HG02840 (cell line): ENCODE results near the gene RTP2.

ENCODE experiments used
- ATAC-seq: cut with Tn5 transposase; IDR thresholded peaks from one replicate; pipeline ENCODE4 v1.9.1; 2021; ENCODE audit warnings: mild to moderate bottlenecking, moderate library complexity, moderate number of reproducible peaks; ENCODE audit not compliant: unreplicated experiment, low FRiP score

Gene RTP2

GRCh38 chr3:187702507-187703033 is at the start of gene RTP2:
Gene RTP2, minus strand, starts transcription at chr3:187702557. Its CDS starts 429 bp downstream, at chr3:187702128.
- no peak for ATAC-seq

- no peak for ATAC-seq
Observed at GRCh38 chr3:187750513-187751123, 48.3 kb upstream of the RTP2 start.

GRCh38 chr3:187750006-187750512 is 47.7 kb upstream of the RTP2 start:
- ATAC-seq = no peak

- ATAC-seq = no peak
Observed at GRCh38 chr3:187748050-187748481, 45.7 kb upstream of the RTP2 start.

- no peak for ATAC-seq
Observed at GRCh38 chr3:187747506-187747905, 45.1 kb upstream of the RTP2 start.

- no peak for ATAC-seq
Observed at GRCh38 chr3:187746442-187747281, 44.3 kb upstream of the RTP2 start.

- ATAC-seq = no peak
Observed at GRCh38 chr3:187746059-187746441, 43.7 kb upstream of the RTP2 start.

GRCh38 chr3:187745201-187746058 is 43.1 kb upstream of the RTP2 start, which contains the start of gene BCL6:
Gene BCL6, minus strand, starts transcription at chr3:187745468. Its CDS starts 11,775 bp downstream, at chr3:187733693.
- peak; percentile 83 for ATAC-seq

- ATAC-seq = no peak
Observed at GRCh38 chr3:187744169-187745151, 42.1 kb upstream of the RTP2 start.

- no peak for ATAC-seq
Observed at GRCh38 chr3:187743195-187744141, 41.1 kb upstream of the RTP2 start.

GRCh38 chr3:187742351-187743171 is 40.2 kb upstream of the RTP2 start:
- ATAC-seq = no peak

- ATAC-seq = no peak
Observed at GRCh38 chr3:187741403-187742350, 39.3 kb upstream of the RTP2 start.

GRCh38 chr3:187740421-187741399 is 38.4 kb upstream of the RTP2 start:
- ATAC-seq = no peak

GRCh38 chr3:187739561-187740332 is 37.4 kb upstream of the RTP2 start:
- ATAC-seq = no peak
